GM13976 (cell line): ENCODE measurements around the gene PCYT2.
"Not testable (repeated sequence)": the region's sequence is repeated elsewhere in the genome, so short reads cannot be mapped to it uniquely, and the experiment has no call there.

Experiments
- DNase-seq: peaks from one replicate; pipeline ENCODE4 v3.0.0; 2012; ENCODE audit warnings: low spot score
- in situ Hi-C: fragments of 300-500 bp; cut with MboI; formaldehyde crosslinking; loops from one replicate; pipeline ENCODE4 v1.12.0; 2022; ENCODE audit warnings: low sequenced_read_pairs, mixed read lengths, inconsistent platforms; ENCODE audit not compliant: unreplicated experiment
- TF ChIP-seq, protein P1 (sequence below): IDR thresholded peaks from 2 replicates; pipeline ENCODE4 v1.5.1; 2012; ENCODE audit warnings: borderline replicate concordance, mild to moderate bottlenecking; ENCODE audit not compliant: insufficient read depth; ENCODE audit errors: extremely low read depth, missing control alignments, control extremely low read depth

Gene PCYT2

GRCh38 chr17:81921537-81921862 lies 10.3 kb upstream of the PCYT2 start:
- in situ Hi-C loops: no loop called here
- TF ChIP-seq, protein P1, sequence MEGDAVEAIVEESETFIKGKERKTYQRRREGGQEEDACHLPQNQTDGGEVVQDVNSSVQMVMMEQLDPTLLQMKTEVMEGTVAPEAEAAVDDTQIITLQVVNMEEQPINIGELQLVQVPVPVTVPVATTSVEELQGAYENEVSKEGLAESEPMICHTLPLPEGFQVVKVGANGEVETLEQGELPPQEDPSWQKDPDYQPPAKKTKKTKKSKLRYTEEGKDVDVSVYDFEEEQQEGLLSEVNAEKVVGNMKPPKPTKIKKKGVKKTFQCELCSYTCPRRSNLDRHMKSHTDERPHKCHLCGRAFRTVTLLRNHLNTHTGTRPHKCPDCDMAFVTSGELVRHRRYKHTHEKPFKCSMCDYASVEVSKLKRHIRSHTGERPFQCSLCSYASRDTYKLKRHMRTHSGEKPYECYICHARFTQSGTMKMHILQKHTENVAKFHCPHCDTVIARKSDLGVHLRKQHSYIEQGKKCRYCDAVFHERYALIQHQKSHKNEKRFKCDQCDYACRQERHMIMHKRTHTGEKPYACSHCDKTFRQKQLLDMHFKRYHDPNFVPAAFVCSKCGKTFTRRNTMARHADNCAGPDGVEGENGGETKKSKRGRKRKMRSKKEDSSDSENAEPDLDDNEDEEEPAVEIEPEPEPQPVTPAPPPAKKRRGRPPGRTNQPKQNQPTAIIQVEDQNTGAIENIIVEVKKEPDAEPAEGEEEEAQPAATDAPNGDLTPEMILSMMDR: no peak
- DNase-seq: no peak

DNA sequence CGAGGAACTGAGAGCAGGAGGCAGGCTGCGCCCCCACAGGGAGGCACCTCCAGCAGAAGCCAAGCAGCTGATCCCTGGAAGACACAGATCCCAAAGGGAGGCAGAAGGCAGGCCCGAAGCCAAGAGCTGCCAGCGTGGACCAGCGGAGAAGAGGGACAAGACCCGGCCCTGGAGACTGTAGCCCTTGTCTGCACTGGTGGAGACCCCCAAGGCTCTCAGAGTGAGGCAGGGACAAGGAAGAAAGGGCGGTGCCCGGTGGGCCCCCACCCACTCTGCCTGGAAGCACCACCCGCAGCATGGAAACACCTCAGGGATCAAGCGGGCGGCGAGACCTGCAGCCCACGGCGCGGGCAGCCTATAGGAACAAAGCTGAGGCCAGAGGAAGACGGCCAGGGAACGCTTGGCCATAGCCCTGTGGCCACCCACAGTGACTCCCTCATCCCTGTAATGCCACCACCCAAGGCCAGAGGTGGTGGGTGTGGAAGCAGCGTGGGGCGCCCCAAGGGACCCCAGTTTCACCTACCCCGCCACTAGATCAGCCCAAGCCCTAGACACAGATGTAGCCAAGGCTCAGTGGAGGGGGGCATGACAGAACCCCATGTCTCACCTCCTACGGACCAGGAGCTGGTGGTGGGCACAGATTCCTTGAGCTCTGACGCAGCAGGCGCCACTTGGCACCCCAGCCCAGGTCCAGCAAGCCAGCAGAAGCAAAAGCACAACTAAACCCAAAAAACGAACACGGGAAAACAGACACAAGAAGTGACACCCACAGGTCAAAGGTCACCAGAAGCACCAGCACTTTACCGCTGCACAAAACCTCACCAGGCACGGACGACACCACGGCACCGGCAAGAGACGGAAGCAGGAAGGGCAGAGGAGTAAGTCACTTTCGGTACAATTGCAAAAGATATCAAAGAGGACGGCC lies 9.7 kb upstream of the PCYT2 start:
- TF ChIP-seq, protein P1: no peak
- no peak for DNase-seq
- in situ Hi-C loops: no loop called here

GRCh38 chr17:81918832-81919545 lies 7.8 kb upstream of the PCYT2 start:
- DNase-seq: no peak
- in situ Hi-C loops: no loop called here
- TF ChIP-seq, protein P1: no peak

- DNase-seq: not testable (repeated sequence)
Observed at GRCh38 chr17:81918333-81918669, 7.1 kb upstream of the PCYT2 start.

GRCh38 chr17:81917565-81918332 lies 6.5 kb upstream of the PCYT2 start, which contains the start of gene SIRT7:
Gene SIRT7 (minus strand): TSS chr17:81918176. CDS start chr17:81918131, 45 bp downstream.
- TF ChIP-seq, protein P1: no peak

More at GRCh38 chr17:81918333-81918669, 7.1 kb upstream of the PCYT2 start:
- in situ Hi-C loops: not testable (repeated sequence)

GRCh38 chr17:81916234-81917001 lies 5.2 kb upstream of the PCYT2 start:
- in situ Hi-C loops: no loop called here
- TF ChIP-seq, protein P1: no peak
- DNase-seq: no peak

More at GRCh38 chr17:81917565-81918332, 6.5 kb upstream of the PCYT2 start, which contains the start of gene SIRT7:
- in situ Hi-C loops: no loop called here
- DNase-seq: peak; percentile 99
